ENCODE results near the gene PTCH2. TPM values are rescaled to one million over a fixed set of nuclear protein-coding genes. Genes with fewer than 3 reads are reported as not detected.

Gene PTCH2
- total RNA-seq, 4 donors from 2014 or later, result 0.14 to 1.2 (median 0.64) TPM; not detected in 1

DNA sequence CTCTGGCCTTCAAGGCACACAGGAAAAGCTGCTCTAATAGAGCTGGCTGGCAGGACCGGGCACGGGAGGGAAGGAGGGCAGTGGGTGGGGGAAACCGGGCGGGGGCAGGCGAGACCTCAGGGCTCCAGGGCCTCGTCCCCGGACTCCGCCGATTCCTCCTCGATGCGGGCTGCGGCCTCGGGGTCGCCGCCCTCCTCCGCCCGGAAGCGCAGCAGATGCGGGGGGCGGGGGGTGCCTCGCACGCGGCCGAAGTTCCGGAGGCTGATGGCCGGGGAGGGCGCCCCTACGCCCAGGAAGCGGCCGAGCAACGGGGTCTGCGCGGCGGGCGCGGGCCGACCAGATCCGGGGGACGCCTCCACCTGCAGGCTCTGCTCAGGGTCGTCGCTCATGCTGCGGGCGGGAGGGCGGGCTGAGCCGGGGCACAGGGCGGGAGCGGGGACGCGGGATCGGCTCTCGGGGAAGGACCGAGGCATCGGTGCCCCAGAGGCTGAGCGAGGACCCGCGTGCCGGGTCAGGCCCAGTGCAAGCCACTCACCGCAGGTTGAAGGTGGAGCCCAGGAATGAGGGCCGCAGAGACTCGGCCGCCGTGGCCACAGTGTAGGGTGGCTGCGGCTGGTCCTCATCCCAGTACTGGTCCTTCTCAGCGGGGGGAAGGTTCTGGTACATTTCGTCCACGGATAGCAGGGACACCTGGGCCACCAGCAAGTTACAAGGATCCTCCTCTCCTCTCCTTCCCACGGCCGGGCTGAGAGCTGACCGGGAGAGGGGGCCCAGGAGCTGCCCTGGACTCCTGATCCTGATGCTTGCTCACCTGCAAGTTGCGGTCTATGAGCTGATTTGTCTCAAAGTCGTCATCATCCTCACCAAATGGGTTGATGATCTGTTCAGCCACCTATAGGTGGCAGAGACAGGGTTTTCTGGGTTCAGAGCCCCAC is 58.7 kb downstream of the PTCH2 start:
- Histone ChIP-seq H3K4me1 (peaks cover 11 to 29% (median 22%) of the 10 kb centered on the region in 4 donors), H3K4me3 (peak overlapping the region; percentile 32 to 47 (median 40)), H3K36me3 (peaks cover 0 to 3% (median 0%) of the 10 kb centered on the region in 4 donors), H3K27me3 (no peaks in the 10 kb centered on the region), H3K9me3 (no peaks in the 10 kb centered on the region), H3K27ac (peak overlapping the region in 2 of 4 donors; percentile 9 to 14)
- in situ Hi-C loops (cut with MboI; ENCODE audit: low pct_ligation_motif_present in 1 of 4, low pct_unique_long_range_greater_than_20kb in 1 of 4, low sequenced_read_pairs in 3 of 4), result loop anchor here in 2 of 4 donors (25.0 kb wide), 2 partner anchors 228 to 528 kb away; partner anchors contain the start of genes HECTD3 (in 1 of the 2) and UROD (in 1 of the 2)
- TF ChIP-seq POLR2AphosphoS5 (IDR thresholded peaks at IDR 0.05), result no peak
- TF ChIP-seq POLR2A (IDR thresholded peaks at IDR 0.05), result no peak
- TF ChIP-seq EP300 (IDR thresholded peaks at IDR 0.05; ENCODE audit: low read depth), result no peak
- TF ChIP-seq, protein P1, sequence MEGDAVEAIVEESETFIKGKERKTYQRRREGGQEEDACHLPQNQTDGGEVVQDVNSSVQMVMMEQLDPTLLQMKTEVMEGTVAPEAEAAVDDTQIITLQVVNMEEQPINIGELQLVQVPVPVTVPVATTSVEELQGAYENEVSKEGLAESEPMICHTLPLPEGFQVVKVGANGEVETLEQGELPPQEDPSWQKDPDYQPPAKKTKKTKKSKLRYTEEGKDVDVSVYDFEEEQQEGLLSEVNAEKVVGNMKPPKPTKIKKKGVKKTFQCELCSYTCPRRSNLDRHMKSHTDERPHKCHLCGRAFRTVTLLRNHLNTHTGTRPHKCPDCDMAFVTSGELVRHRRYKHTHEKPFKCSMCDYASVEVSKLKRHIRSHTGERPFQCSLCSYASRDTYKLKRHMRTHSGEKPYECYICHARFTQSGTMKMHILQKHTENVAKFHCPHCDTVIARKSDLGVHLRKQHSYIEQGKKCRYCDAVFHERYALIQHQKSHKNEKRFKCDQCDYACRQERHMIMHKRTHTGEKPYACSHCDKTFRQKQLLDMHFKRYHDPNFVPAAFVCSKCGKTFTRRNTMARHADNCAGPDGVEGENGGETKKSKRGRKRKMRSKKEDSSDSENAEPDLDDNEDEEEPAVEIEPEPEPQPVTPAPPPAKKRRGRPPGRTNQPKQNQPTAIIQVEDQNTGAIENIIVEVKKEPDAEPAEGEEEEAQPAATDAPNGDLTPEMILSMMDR (IDR thresholded peaks at IDR 0.05), result no peak
- peak; percentile 32 for DNase-seq
- intact Hi-C loops (cut with DNase I; ENCODE audit: low total_unique reads), result loop anchor here (10.0 kb wide), 1 partner anchor 50 kb away; no protein-coding TSS in a partner anchor
- 6% methylated on average over 61 of the region's 71 CpGs; no CpG with 5 or more reads in 1 of the 2 donors for WGBS, 2 donors (ENCODE audit: low coverage in 1 of 2)

DNA sequence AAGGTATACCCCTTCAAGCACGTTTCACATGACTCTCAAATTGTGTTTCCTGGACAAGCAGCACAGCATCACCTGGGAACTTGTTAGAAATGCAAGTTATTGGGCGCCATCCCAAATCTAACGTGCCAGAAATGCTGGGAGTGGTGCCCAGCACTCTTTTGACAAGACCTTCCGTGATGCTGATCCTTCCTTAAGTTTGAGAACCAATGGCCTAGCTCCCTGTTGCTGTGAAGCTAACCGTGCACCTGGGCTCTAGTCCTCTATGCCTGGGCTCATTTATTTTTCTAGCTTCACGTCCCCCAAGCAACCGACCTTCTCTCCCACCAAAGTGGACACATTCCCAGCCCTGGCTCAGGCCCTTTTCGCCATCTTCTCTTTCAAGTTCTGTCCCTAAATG is 59.4 kb downstream of the PTCH2 start:
- intact Hi-C loops (cut with DNase I; ENCODE audit: low total_unique reads), result loop anchor here (10.0 kb wide), 1 partner anchor 51 kb away; no protein-coding TSS in a partner anchor
- Histone ChIP-seq H3K4me3 (peak overlapping the region; percentile 32 to 47 (median 40)), H3K36me3 (peaks cover 0 to 8% (median 0%) of the 10 kb centered on the region in 4 donors), H3K4me1 (peaks cover 11 to 29% (median 22%) of the 10 kb centered on the region in 4 donors), H3K27me3 (no peaks in the 10 kb centered on the region), H3K9me3 (no peaks in the 10 kb centered on the region), H3K27ac (peak overlapping the region in 2 of 4 donors; percentile 9 to 14)
- in situ Hi-C loops (cut with MboI; ENCODE audit: low pct_ligation_motif_present in 1 of 4, low pct_unique_long_range_greater_than_20kb in 1 of 4, low sequenced_read_pairs in 3 of 4), result loop anchor here in 2 of 4 donors (25.0 kb wide), 2 partner anchors 229 to 529 kb away; partner anchors contain the start of genes HECTD3 (in 1 of the 2) and UROD (in 1 of the 2)
- 50 to 56% methylated on average over 1 to 8 of the region's 8 CpGs for WGBS, 2 donors (ENCODE audit: low coverage in 1 of 2)
- no peak for DNase-seq
- TF ChIP-seq EP300 (IDR thresholded peaks at IDR 0.05; ENCODE audit: low read depth), result no peak
- TF ChIP-seq, protein P1 (IDR thresholded peaks at IDR 0.05), result no peak
- TF ChIP-seq POLR2A (IDR thresholded peaks at IDR 0.05), result no peak
- TF ChIP-seq POLR2AphosphoS5 (IDR thresholded peaks at IDR 0.05), result no peak

DNA sequence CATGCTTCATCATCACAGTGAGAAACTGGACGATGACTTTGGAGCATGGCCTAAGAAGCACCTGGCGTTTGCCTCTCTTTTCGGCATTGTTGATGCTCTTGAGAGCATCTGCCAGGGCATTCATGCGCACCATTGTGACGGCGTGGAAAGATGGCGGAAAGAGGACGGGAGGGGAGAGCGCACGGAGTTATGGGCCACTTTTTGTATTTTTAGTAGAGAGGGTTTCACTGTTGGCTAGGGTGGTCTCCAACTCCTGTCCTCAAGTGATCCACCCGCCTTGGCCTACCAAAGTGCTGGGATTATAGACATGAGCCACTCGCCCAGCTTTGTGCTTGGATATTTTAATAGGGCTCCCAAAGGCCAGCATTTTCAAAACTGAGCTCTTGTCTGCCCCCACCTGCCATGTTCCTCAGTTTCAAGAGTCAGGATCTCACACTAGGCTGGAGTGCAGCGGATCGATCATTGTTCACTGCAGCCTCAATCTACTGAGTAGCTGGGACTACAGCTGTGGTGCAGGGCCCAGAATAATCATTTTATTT is 62.4 kb downstream of the PTCH2 start:
- WGBS, 2 donors (ENCODE audit: low coverage in 1 of 2), result 91 to 94% methylated on average over 11 to 14 of the region's 14 CpGs

More for the DNA sequence above, 62.4 kb downstream of the PTCH2 start:
- Histone ChIP-seq H3K36me3 (peaks cover 0 to 20% (median 4%) of the 10 kb centered on the region in 4 donors), H3K4me1 (peaks cover 16 to 40% (median 29%) of the 10 kb centered on the region in 4 donors), H3K4me3 (no peak overlapping the region), H3K27ac (no peak overlapping the region), H3K9me3 (no peaks in the 10 kb centered on the region), H3K27me3 (no peaks in the 10 kb centered on the region)
- in situ Hi-C loops (cut with MboI; ENCODE audit: low pct_ligation_motif_present in 1 of 4, low pct_unique_long_range_greater_than_20kb in 1 of 4, low sequenced_read_pairs in 3 of 4), result loop anchor here in 2 of 4 donors (25.0 kb wide), 2 partner anchors 232 to 532 kb away; partner anchors contain the start of genes HECTD3 (in 1 of the 2) and UROD (in 1 of the 2)
- TF ChIP-seq, protein P1 (IDR thresholded peaks at IDR 0.05), result no peak
- TF ChIP-seq POLR2AphosphoS5 (IDR thresholded peaks at IDR 0.05) (no peak), POLR2A (IDR thresholded peaks at IDR 0.05) (no peak), EP300 (IDR thresholded peaks at IDR 0.05; ENCODE audit: low read depth) (no peak)
- DNase-seq, result no peak
- intact Hi-C loops (cut with DNase I; ENCODE audit: low total_unique reads), result loop anchor here (10.0 kb wide), 1 partner anchor 54 kb away; no protein-coding TSS in a partner anchor

Measured in transverse colon (tissue), 4 donors.